GM13977 (cell line): ENCODE results near the gene GNAI1.
"Not testable (repeated sequence)": the region's sequence is repeated elsewhere in the genome, so short reads cannot be mapped to it uniquely, and the experiment has no call there.

Experiments used
- DNase-seq: peaks from one replicate; pipeline ENCODE4 v3.0.0; 2012; ENCODE audit warnings: low spot score
- in situ Hi-C: fragments of 300-500 bp; cut with MboI; formaldehyde crosslinking; loops from one replicate; pipeline ENCODE4 v1.12.0; 2022; ENCODE audit warnings: low sequenced_read_pairs, low pct_unique_long_range_greater_than_20kb, mixed read lengths, inconsistent platforms; ENCODE audit not compliant: unreplicated experiment
- TF ChIP-seq, protein P1 (sequence below): IDR thresholded peaks from 2 replicates; pipeline ENCODE4 v1.5.1; 2012; ENCODE audit warnings: mild to moderate bottlenecking, control low read depth; ENCODE audit not compliant: insufficient read depth; ENCODE audit errors: extremely low read depth, missing control alignments

GNAI1 gene

GRCh38 chr7:80154656-80155333, 20.2 kb downstream of the GNAI1 start:
- in situ Hi-C loops: no loop called here
- TF ChIP-seq, protein P1, sequence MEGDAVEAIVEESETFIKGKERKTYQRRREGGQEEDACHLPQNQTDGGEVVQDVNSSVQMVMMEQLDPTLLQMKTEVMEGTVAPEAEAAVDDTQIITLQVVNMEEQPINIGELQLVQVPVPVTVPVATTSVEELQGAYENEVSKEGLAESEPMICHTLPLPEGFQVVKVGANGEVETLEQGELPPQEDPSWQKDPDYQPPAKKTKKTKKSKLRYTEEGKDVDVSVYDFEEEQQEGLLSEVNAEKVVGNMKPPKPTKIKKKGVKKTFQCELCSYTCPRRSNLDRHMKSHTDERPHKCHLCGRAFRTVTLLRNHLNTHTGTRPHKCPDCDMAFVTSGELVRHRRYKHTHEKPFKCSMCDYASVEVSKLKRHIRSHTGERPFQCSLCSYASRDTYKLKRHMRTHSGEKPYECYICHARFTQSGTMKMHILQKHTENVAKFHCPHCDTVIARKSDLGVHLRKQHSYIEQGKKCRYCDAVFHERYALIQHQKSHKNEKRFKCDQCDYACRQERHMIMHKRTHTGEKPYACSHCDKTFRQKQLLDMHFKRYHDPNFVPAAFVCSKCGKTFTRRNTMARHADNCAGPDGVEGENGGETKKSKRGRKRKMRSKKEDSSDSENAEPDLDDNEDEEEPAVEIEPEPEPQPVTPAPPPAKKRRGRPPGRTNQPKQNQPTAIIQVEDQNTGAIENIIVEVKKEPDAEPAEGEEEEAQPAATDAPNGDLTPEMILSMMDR: no peak
- DNase-seq: no peak

GRCh38 chr7:80155374-80155773, 20.7 kb downstream of the GNAI1 start:
- TF ChIP-seq, protein P1: no peak
- in situ Hi-C loops: no loop called here
- no peak for DNase-seq

DNA sequence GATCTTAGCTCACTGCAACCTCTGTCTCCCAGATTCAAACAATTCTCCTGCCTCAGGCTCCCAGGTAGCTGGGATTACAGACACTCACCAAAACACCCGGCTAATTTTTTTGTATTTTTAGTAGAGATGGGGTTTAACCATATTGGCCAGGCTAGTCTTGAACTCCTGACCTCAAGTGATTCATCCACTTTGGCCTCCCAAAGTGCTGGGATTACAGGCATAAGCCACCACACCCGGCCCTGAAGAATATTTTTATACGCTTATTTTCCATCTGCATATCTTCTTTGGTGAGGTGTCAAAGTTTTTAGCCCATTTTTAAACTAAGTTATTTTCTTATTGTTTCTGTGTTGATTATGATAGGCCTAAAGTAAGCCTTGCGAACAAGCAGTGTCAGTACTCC, 23.1 kb downstream of the GNAI1 start:
- DNase-seq, in situ Hi-C loops: not testable (repeated sequence)

GRCh38 chr7:80159802-80160201, 25.2 kb downstream of the GNAI1 start:
- DNase-seq: no peak
- TF ChIP-seq, protein P1: no peak
- in situ Hi-C loops: no loop called here

DNA sequence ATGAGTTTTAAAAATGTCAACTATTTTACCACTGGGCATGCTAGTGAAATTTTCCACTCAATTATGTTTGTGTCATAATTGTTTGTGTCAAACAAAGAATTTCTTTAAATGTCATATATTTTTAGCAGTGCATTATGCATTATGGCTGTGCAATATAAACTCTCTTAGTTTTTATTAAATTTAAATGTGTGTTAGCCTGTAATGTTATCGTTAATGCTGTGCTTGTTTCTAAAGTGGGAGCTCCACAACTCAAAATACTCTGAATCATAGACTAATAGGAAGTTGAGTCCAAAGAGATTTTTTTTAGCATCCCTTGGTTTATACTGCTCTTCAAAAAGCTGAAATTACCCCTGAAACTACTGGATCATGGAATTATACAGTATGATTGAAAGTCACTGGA, 26.8 kb downstream of the GNAI1 start:
- TF ChIP-seq, protein P1: no peak
- DNase-seq: no peak
- in situ Hi-C loops: no loop called here

DNA sequence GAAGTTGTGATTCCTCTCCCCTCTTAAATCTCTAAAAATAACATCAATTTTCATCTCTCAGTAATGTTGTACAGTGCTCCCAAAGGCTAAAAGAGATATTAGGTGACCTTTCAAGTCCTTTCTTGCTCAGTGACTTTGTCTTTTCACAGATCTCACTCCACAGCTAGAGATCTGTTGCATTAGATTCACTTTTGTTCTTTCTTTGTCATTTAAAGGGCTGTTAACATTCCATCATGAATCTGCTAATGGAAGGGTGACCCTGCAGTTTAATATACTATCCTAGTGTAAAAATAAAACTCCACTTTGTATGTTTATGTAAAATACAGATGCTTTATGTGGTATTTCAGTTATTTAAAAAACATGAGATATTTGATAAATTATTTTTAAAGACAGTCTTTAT, 30.5 kb downstream of the GNAI1 start:
- TF ChIP-seq, protein P1: no peak
- in situ Hi-C loops: no loop called here
- DNase-seq: no peak

- TF ChIP-seq, protein P1: no peak
- in situ Hi-C loops: no loop called here
- DNase-seq: no peak
Observed at GRCh38 chr7:80170445-80170844, 35.8 kb downstream of the GNAI1 start.
